NCI-H146 treated with DMSO at 0.1 percent for 48 hours (cell line): Measurements from ENCODE around the gene SCTR.
A peak's percentile ranks its signal among the peaks of the same experiment; 100 is the strongest.

Experiments used
- DNase-seq: peaks from one replicate; lab custom pipeline; 2025; ENCODE audit not compliant: unreplicated experiment; lab: John Stamatoyannopoulos, UW

SCTR gene

DNA sequence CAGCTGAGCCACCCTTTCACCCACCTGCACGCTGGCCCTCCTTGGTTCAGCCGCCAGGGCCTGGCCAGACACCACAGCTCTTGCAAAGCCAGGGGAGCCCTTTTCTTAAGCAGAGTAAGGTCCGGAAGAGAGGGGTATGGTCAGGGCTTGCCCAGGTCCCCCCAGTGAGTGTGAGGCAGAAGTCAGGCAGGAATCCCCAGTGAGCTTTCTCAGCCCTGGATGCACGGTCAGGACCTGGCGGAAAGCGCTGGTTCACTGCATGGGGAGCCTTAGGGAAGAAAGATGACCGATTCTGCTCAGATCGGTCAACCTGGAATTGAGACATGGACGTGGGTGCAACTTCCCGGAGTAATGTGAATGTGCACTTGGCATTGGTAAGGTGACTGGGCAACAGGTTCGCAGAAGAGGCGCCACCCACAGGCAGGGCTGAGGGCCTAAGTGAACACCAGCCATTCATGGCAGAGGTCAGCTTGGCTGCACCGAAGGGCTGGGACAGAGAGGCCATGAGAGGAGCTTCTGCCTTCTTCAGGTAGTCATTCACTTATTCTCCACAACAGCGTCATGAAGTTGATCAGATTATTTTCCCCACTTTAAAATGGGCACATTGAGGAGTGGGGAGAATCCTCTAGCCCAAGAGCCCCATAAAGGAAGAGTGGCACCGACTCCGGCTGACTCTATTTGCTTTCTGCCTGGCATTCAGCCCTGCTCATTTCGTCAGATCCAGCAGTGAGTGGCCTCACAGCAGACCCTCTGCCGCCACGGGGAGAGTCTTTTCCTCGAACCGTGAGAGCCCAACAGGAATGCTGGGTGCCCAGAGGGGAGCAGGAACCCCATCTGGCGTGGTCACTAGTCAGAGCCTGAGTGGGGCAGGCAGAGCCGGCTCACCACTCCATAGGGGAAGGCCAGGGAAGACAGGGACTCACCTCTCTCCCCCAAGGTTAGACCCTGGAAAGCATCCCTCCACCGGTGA, 35.8 kb downstream of the SCTR start:
- no peak for DNase-seq

GRCh38 chr2:119487434-119488244, 36.6 kb downstream of the SCTR start:
- DNase-seq, result no peak

GRCh38 chr2:119486886-119487285, 37.4 kb downstream of the SCTR start:
- no peak for DNase-seq

GRCh38 chr2:119486196-119486827, 38.0 kb downstream of the SCTR start:
- DNase-seq, result no peak

DNA sequence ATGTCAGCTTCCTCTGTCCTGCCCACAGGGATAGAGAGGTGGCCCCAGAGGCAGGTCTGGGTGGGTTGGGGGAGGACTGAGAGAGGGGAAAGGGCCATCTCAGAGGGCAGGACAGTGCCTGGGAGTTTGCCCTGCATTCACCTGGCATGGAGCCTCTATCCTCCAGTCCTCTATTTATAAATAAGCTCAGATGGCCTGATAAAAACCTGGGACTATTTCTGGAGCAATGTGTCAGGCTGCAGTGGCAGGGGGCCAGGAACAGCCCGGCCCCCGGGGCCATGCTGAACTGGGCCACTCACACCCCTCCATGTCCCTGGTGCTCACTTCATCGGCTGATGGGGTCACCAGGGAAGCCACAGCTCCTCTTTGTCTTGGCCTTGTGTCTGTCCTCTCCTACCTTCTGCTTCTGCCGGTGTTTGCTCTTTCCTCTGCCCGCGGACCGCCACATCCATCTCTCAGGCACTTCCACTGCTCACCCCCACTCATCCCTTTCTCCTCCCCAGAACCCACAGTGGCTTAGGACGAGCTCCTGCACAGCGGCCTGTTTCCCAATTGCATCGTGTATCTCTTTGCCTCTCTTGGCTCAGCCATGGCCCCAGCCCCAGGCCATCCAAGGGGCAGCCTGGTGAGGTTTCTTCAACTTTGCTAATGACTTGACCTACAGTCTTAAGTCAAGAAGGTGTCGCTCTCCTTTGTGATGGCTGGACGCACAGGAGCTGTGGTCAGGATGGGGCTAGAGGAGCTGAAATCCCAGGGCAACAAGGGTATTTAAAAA, 38.8 kb downstream of the SCTR start:
- no peak for DNase-seq

GRCh38 chr2:119484834-119485233, 39.4 kb downstream of the SCTR start:
- DNase-seq, result no peak

DNA sequence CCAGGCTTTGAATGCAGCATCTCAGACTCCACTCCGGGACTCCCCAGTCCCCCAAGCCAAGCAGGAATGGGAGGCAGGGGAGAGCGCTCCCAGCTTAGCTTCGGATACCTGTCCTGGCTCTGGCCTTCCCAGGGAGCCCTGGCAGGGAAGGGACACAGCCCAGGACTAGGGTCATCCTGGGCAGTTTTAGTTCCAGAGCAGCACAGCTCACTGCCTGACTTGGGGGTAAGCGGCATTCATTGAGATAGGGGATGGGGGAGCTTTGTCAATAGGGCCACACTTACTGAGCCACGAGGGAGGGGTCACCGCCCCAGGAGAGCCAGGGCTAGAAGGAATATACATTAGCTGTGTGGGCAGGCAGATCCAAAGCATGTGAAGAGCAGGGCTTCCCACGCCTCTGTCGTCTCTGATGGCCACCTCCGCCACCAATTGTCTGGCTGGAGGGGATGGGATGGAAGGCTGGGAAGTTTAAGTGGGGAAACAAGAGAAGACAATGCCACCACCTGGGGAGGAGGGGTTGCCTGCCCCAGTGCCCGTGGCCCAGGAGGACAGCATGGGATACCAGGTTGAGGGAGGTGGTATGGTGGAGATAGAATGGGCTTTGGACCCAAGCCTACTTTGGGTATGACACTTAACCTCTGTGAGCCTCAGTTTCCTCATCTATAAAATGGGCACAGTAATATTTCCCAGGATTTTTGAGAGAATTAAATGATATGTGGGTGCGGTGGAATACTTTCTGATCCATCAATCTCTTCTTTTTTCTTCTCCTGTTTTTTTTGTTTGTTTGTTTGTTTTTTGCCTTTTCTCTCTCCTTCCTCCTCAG, 40.2 kb downstream of the SCTR start:
- DNase-seq, result no peak

DNA sequence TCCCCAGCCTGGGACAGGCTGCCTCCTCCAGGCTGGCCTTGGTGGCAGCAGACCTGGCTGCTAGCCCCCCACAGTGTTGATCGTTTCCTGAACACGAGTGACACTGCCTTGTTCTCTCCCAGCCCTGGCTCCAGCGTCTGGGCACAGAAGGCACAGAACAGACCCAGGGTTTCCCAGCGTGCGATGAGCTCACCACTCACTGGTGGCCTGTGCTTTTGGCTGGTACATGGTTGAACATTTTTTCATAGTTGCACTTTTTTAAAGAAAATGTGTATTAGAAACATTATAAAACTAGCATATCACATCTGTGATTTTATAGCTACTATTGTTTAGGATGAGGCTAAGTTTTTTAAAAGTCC, 40.9 kb downstream of the SCTR start:
- no peak for DNase-seq

GRCh38 chr2:119482481-119483394, 41.5 kb downstream of the SCTR start:
- no peak for DNase-seq

DNA sequence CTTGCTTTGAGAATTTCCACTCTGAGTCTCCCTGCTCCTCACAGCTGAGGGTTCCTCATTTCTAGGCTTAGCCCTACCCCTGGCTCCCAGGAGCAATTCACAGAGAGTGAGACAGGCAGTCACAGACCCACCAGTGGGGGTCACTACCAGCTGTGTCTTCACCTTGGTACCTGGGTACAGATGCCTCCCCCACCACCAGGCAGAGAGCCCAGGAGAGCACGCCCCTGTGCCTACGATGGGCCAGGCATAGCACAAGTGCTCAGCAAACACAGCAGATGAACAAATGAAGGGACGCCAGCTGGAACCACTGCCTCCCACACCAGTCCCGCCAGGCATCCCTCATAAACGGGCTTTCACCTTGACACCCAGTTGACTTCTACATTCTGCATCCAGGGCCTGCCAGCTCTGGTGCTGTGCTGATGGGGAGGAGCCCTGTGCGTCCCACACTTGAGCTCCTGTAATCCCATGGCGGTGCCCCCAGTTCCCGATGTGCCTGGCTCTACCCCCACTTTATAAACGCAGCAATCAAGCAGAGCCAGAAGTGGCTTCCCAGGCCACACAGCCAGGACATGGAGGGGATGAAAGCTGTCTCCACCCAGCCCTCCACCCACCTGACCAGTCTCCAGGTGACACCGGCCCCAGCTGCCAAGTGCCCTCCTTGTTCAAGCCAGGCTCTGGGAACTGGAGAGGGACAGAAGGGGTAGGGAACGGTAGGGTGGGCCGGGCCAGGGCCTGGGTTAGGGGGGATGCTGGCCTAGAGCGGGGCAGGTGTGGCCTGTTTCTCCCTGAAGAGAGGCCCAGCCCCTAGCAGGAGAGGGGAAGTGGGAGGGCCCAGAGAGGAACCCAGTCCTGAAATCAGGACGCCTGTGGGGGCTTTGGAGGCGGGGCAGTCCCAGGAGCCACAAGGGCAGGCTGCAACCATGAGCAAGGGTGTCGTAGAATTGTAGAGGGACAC, 42.5 kb downstream of the SCTR start:
- no peak for DNase-seq

- no peak for DNase-seq
Observed at GRCh38 chr2:119480718-119481142, 43.6 kb downstream of the SCTR start.

DNA sequence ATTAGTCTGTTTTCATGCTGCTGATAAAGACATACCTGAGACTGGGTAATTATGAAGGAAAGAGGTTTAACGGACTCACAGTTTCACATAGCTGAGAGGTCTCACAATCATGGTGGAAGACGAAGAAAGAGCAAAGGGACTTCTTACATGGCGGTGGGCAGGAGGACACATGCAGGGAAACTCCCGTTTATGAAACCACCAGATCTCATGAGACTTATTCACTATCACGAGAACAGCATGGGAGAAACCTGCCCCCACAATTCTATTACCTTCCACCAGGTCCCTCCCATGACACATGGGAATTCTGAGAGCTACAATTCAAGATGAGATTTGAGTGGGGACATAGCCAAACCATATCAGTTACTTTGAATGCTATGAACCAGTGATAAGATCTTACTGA, 44.1 kb downstream of the SCTR start:
- no peak for DNase-seq

DNA sequence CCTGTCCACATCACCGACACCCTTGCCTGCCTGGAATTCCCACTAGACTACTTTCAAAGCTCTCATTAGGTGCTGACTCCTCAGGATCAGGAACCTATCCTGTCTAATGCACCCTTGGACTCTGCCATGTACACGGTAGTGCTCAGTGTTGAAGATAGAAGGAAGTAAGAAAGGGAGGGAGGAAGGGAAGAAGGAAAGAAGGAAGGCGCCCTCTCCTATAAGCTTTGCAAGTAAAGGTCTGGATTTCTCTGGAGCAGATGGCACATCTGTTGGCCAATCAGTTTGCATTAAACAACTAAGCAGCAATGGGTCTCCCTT, 45.3 kb downstream of the SCTR start:
- DNase-seq, result no peak

DNA sequence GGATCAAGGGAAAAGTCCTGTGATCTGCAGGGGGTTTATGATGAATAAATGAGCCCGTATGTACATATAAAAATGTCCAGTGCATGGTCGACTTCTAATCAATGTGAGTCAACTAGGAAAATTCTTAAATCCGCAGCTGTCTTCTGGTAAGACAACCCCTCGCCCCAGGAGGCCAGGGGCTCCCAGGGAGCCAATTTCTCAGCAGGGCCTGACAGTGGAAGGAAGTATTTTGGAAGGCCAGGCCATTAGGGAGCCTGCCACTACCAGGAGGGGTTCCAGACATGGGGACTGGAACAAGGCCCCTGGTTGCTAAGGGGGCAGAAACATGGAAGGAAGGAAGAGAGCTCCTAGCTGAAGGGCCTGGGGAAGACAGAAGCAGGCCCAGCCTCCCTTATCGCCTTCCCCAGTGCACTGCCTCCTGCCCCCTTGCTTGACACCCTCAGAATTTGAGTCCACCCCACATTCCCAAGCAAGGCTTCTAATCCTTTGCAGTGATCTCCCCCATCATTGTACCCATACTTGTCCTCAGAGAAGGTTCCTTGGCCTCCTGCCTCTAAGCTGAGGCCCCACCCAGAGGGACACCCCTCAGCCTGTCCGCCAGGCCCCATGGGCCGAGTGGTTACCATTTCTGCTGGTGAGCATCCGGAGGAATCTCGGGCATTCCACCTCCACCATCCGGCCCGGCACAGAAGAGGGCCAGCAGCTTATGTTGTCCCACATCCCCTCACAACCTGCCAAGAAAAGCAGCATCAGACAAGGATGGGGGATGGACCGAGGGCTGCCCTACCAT, 45.9 kb downstream of the SCTR start:
- DNase-seq, result no peak

GRCh38 chr2:119477113-119477505, 47.2 kb downstream of the SCTR start:
- DNase-seq, result no peak

DNA sequence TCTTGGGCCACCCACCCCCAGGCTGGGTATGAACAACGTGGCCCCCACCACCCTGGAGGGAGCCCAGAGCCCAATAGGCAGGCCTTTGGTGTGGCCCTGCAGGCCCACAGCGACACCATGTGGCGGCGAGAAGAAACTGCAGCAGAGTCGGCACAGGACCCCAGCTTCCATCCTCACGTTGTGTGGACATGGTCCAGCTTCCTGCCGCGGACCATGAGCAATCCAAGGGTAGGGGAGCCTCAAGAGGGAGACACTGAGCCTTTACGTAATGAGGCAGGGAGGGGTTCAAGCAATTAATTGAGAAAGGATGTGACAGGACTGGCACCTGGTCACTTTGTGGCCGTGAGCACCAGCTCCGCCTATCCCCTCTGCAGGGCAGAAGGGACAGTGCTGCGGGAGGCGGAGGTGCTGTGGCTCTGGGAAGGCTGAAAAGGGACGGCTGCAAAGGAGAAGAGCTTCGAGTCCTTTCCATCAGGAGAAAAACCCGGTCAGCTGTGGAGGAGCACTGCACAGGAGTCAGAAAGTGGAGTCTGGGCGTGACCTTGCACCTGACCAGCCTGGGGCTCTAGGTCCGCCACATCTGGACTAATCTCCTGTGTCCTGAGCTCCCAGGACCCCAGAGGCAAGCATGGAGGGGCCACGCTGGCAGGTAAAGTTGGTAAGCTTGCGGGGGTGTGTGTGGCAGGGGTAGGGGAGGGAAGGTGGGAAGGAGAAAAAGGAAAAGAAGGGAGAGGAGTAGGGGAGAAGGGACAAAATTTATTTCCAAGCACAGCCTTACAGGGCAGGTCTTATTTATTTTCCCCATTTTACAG, 47.8 kb downstream of the SCTR start:
- peak; percentile 30 for DNase-seq
